ENCODE results near the gene ZNF354C. TPM values are rescaled to one million over a fixed set of nuclear protein-coding genes. Genes with fewer than 3 reads are reported as not detected.
A peak's percentile ranks its signal among the peaks of the same experiment; 100 is the strongest.

The ZNF354C gene
- polyA plus RNA-seq, result 4.4 and 6.1 TPM in 2 replicates
- polyA minus RNA-seq, result 14.4 and 16.8 TPM in 2 replicates

- Histone ChIP-seq H3K4me3 (ENCODE audit: low read length) (peak within 1 kb of the TSS; percentile 68), H4K20me1 (ENCODE audit: insufficient read depth) (no peaks in the 10 kb centered on the region), H3K27ac (ENCODE audit: low read length) (no peak within 1 kb of the TSS), H3K27me3 (ENCODE audit: insufficient read depth, low read depth, low read length) (no peaks in the 10 kb centered on the region), H3F3A (ENCODE audit: insufficient read depth, low read length, poor library complexity, severe bottlenecking) (no peaks in the 10 kb centered on the region), H3K4me2 (ENCODE audit: low read length) (peak within 1 kb of the TSS; percentile 25), H2AFZ (ENCODE audit: low read depth, low read length) (peak within 1 kb of the TSS; percentile 27), H3K36me3 (ENCODE audit: insufficient read depth, low read length) (no peaks in the 10 kb centered on the region), H3K9me3 (ENCODE audit: low read length) (no peaks in the 10 kb centered on the region), H3K79me2 (replicated peaks; ENCODE audit: insufficient read depth, low read length) (no peaks in the 10 kb centered on the region), H3K9me2 (ENCODE audit: insufficient read depth, low read length) (no peaks in the 10 kb centered on the region), H3K9ac (ENCODE audit: low read length) (peak within 1 kb of the TSS; percentile 52)
- TF ChIP-seq SMC3 (conservative IDR thresholded peaks at IDR 0.05; ENCODE audit: poor library complexity), result no peak
- TF ChIP-seq EP300 (conservative IDR thresholded peaks at IDR 0.05; ENCODE audit: poor library complexity, severe bottlenecking), result no peak
- peak; percentile 51 for TF ChIP-seq MXI1 (conservative IDR thresholded peaks at IDR 0.05; ENCODE audit: poor library complexity, severe bottlenecking)
- TF ChIP-seq RAD21 (conservative IDR thresholded peaks at IDR 0.05), result peak; percentile 17
- TF ChIP-seq TAF1 (IDR thresholded peaks at IDR 0.05; ENCODE audit: low read depth), result peak; percentile 42
- TF ChIP-seq EZH2 (IDR thresholded peaks at IDR 0.05; ENCODE audit: borderline replicate concordance, insufficient read depth, low read length, poor library complexity, severe bottlenecking), result no peak
- peak; percentile 49 for TF ChIP-seq POLR2AphosphoS5 (IDR thresholded peaks at IDR 0.05)
- TF ChIP-seq REST (IDR thresholded peaks at IDR 0.05; ENCODE audit: borderline replicate concordance), result no peak
- TF ChIP-seq CTCF (IDR thresholded peaks at IDR 0.05; ENCODE audit: poor library complexity, severe bottlenecking), result peak; percentile 11
These were observed at the start of gene ZNF354C for GRCh38 chr5:179060116-179061008. TSS of gene ZNF354C (plus strand) at chr5:179060373. CDS start at chr5:179062069, 1,696 bp downstream.

GRCh38 chr5:179023528-179024189, 36.5 kb upstream of the ZNF354C start, which contains the start of gene ZNF879:
TSS of gene ZNF879 (plus strand) at chr5:179023804. CDS start at chr5:179025005, 1,201 bp downstream.
- no peaks in the 10 kb centered on the region for H3K27me3 ChIP-seq (ENCODE audit: insufficient read depth, low read depth, low read length)
- H3F3A ChIP-seq (ENCODE audit: insufficient read depth, low read length, poor library complexity, severe bottlenecking), result no peaks in the 10 kb centered on the region
- no peaks in the 10 kb centered on the region for H3K9me2 ChIP-seq (ENCODE audit: insufficient read depth, low read length)
- peak within 1 kb of the TSS; percentile 70 for H3K4me3 ChIP-seq (ENCODE audit: low read length)
- H3K9me3 ChIP-seq (ENCODE audit: low read length), result peaks cover 7% of the 10 kb centered on the region
- peak within 1 kb of the TSS; percentile 67 for H3K9ac ChIP-seq (ENCODE audit: low read length)
- TF ChIP-seq MXI1 (conservative IDR thresholded peaks at IDR 0.05; ENCODE audit: poor library complexity, severe bottlenecking) (peak; percentile 73), EZH2 (IDR thresholded peaks at IDR 0.05; ENCODE audit: borderline replicate concordance, insufficient read depth, low read length, poor library complexity, severe bottlenecking) (no peak), RAD21 (conservative IDR thresholded peaks at IDR 0.05) (peak; percentile 47), EP300 (conservative IDR thresholded peaks at IDR 0.05; ENCODE audit: poor library complexity, severe bottlenecking) (no peak), REST (IDR thresholded peaks at IDR 0.05; ENCODE audit: borderline replicate concordance) (no peak), SMC3 (conservative IDR thresholded peaks at IDR 0.05; ENCODE audit: poor library complexity) (peak; percentile 57), CTCF (IDR thresholded peaks at IDR 0.05; ENCODE audit: poor library complexity, severe bottlenecking) (peak; percentile 26), POLR2AphosphoS5 (IDR thresholded peaks at IDR 0.05) (peak; percentile 86), TAF1 (IDR thresholded peaks at IDR 0.05; ENCODE audit: low read depth) (peak; percentile 34)
- peak within 1 kb of the TSS; percentile 84 for H3K4me2 ChIP-seq (ENCODE audit: low read length)
- H3K36me3 ChIP-seq (ENCODE audit: insufficient read depth, low read length), result peaks cover under 1% of the 10 kb centered on the region
- H3K79me2 ChIP-seq (replicated peaks; ENCODE audit: insufficient read depth, low read length), result no peaks in the 10 kb centered on the region
- no peaks in the 10 kb centered on the region for H4K20me1 ChIP-seq (ENCODE audit: insufficient read depth)
- peak within 1 kb of the TSS; percentile 20 for H3K27ac ChIP-seq (ENCODE audit: low read length)
- H2AFZ ChIP-seq (ENCODE audit: low read depth, low read length), result peak within 1 kb of the TSS; percentile 74
